HG03378 (cell line): ENCODE data around the gene REN.

Experiments used
- ATAC-seq: cut with Tn5 transposase; IDR thresholded peaks from one replicate; pipeline ENCODE4 v1.9.1; 2021; ENCODE audit warnings: mild to moderate bottlenecking, moderate library complexity; ENCODE audit not compliant: unreplicated experiment

The REN gene

GRCh38 chr1:204110894-204111633 lies 55.1 kb downstream of the REN start:
- no peak for ATAC-seq

GRCh38 chr1:204108312-204109141 lies 57.6 kb downstream of the REN start:
- no peak for ATAC-seq

GRCh38 chr1:204107892-204108291 lies 58.2 kb downstream of the REN start:
- ATAC-seq, result no peak

- ATAC-seq, result no peak
Measured at GRCh38 chr1:204106825-204107224, 59.3 kb downstream of the REN start.

GRCh38 chr1:204105131-204105515 lies 61.0 kb downstream of the REN start:
- no peak for ATAC-seq
